GM23248 (cell line): ENCODE data around the gene PCDHGA6.
"Not testable (repeated sequence)": the region's sequence is repeated elsewhere in the genome, so short reads cannot be mapped to it uniquely, and the experiment has no call there.

Experiments
- EZH2 ChIP-seq: fragments of 200-600 bp; sonication (generic); IDR thresholded peaks from 2 replicates; pipeline ENCODE4 v1.6.1; 2018; ENCODE audit warnings: antibody characterized with exemption, mild to moderate bottlenecking; ENCODE audit not compliant: insufficient read depth, poor library complexity, severe bottlenecking
- EZH2phosphoT487 ChIP-seq: fragments of 200-600 bp; sonication (generic); IDR thresholded peaks from 2 replicates; pipeline ENCODE4 v1.6.1; 2018; ENCODE audit warnings: antibody characterized with exemption, moderate library complexity, mild to moderate bottlenecking, low read depth; ENCODE audit not compliant: insufficient read depth

- not testable (repeated sequence) for TF ChIP-seq EZH2, EZH2phosphoT487
These were observed 20.9 kb downstream of the PCDHGA6 start for GRCh38 chr5:141394401-141395187.
